22Rv1 (cell line): ENCODE measurements around the gene MCHR1.

Source experiments
- H3K27ac ChIP-seq: fragments of 450-650 bp; 2 replicates; pipeline ENCODE4 v1.5.1; 2017
- ZFX ChIP-seq: fragments of 450-650 bp; IDR thresholded peaks from 2 replicates; pipeline ENCODE4 v1.6.1; 2017; ENCODE audit warnings: antibody characterized with exemption, borderline replicate concordance
- TF ChIP-seq, protein P1 (sequence below): fragments of 450-650 bp; IDR thresholded peaks from 2 replicates; pipeline ENCODE4 v1.5.1; 2017; ENCODE audit warnings: mild to moderate bottlenecking

The MCHR1 gene, protein sequence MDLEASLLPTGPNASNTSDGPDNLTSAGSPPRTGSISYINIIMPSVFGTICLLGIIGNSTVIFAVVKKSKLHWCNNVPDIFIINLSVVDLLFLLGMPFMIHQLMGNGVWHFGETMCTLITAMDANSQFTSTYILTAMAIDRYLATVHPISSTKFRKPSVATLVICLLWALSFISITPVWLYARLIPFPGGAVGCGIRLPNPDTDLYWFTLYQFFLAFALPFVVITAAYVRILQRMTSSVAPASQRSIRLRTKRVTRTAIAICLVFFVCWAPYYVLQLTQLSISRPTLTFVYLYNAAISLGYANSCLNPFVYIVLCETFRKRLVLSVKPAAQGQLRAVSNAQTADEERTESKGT

DNA sequence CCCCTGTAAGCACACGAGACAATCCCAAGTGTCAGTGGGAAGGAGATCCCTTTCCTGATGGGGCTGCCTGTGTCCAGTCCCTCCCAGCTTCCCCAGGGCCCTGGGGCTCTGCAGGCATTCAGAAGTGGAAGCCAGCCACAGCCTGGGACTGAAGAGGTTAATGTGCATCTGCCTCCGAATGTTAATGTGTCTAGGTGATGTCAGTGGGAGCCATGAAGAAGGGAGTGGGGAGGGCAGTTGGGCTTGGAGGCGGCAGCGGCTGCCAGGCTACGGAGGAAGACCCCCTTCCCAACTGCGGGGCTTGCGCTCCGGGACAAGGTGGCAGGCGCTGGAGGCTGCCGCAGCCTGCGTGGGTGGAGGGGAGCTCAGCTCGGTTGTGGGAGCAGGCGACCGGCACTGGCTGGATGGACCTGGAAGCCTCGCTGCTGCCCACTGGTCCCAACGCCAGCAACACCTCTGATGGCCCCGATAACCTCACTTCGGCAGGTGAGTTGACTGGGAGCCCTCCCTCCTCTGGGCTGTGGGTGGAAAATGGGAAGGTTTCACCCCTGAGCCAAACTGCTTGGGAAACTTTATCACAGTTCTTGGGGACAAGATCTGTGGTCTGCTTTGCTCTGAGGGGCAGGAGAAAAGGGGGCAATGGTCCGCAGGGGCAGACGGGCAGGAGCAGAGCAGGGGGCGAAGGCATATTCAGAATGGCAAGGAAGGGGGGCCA is at the start of gene MCHR1:
Gene MCHR1 (plus strand): TSS at position 236 of the 715 bp plus-strand sequence. CDS start 169 bp downstream, at position 405.
- TF ChIP-seq, protein P1, sequence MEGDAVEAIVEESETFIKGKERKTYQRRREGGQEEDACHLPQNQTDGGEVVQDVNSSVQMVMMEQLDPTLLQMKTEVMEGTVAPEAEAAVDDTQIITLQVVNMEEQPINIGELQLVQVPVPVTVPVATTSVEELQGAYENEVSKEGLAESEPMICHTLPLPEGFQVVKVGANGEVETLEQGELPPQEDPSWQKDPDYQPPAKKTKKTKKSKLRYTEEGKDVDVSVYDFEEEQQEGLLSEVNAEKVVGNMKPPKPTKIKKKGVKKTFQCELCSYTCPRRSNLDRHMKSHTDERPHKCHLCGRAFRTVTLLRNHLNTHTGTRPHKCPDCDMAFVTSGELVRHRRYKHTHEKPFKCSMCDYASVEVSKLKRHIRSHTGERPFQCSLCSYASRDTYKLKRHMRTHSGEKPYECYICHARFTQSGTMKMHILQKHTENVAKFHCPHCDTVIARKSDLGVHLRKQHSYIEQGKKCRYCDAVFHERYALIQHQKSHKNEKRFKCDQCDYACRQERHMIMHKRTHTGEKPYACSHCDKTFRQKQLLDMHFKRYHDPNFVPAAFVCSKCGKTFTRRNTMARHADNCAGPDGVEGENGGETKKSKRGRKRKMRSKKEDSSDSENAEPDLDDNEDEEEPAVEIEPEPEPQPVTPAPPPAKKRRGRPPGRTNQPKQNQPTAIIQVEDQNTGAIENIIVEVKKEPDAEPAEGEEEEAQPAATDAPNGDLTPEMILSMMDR = no peak
- no peak for TF ChIP-seq ZFX
- no peak within 1 kb of the TSS for H3K27ac ChIP-seq

DNA sequence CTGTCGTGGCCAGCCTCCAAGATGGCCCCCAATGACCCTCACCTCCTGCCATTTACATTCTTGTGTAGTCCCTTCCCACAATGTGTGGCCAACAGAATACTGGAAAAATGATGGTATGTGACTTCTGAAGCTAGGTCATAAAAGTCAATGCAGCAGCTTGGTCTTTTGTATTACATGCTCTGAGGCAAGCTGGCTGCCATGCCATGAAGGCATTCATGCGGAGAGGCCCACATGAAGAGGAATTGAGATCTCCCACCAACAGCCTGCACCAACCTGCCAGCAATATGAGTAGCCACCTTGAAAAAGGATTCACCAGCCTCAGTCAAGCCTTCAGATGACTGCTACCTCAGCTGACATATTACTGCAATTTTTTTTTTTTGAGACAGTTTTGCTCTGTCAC is 47.4 kb upstream of the MCHR1 start:
- no peak overlapping the region for H3K27ac ChIP-seq
- TF ChIP-seq, protein P1 = no peak
- no peak for TF ChIP-seq ZFX

DNA sequence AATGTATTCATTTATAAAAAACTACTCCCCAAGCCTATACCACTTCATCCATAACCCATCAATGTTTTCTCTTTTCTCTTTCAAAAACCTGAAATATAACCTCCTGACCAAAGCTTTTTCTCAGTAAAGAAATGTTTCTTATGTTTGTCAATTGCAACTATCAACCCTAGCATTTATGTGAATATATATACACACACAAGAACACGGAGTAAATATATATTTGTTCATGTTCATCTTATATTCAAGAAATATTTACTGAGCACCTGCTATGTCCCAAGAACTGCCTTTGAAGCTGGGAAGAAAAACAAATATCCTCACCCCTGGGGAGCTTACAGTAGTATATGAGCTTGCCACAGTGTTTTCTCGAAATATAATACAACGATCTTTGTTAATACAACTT is 46.2 kb upstream of the MCHR1 start:
- TF ChIP-seq ZFX = no peak
- TF ChIP-seq, protein P1 = no peak
- no peak overlapping the region for H3K27ac ChIP-seq

DNA sequence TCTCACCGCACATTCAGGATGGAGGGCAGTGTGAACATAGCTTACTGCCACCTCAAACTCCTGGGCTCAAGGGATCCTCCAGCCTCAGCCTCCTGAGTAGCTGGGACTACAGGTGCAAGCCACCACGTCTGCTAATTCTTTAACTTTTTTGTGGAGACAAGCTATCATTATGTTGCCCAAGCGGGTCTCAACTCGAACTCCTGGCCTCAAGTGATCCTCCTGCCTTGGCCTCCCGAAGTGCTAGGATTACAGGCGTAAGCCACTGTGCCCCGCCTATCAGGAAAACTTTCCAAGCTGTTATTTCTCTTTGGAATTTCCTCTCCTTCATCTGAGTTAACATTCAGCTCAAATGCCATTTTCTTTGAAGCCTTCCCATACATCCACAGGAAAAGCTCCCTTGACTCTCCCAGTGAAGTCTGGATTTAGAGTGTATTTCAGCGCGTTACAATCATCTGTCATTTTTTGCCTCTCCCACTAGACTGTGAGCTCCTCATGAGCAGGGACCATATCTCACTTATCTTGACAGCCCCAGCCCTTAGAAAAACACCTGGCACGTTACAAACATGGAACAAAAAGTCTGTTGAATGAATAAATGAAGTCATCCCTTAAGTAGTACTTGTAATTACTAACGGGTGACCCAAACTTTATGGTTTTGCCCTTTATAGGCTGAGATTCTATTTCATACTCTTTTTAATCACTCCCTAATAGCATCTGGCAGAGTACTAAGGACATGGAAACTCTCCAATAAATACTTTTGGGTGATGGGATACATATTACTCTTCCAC is 45.0 kb upstream of the MCHR1 start:
- TF ChIP-seq ZFX = no peak
- TF ChIP-seq, protein P1 = no peak
- H3K27ac ChIP-seq = no peak overlapping the region

DNA sequence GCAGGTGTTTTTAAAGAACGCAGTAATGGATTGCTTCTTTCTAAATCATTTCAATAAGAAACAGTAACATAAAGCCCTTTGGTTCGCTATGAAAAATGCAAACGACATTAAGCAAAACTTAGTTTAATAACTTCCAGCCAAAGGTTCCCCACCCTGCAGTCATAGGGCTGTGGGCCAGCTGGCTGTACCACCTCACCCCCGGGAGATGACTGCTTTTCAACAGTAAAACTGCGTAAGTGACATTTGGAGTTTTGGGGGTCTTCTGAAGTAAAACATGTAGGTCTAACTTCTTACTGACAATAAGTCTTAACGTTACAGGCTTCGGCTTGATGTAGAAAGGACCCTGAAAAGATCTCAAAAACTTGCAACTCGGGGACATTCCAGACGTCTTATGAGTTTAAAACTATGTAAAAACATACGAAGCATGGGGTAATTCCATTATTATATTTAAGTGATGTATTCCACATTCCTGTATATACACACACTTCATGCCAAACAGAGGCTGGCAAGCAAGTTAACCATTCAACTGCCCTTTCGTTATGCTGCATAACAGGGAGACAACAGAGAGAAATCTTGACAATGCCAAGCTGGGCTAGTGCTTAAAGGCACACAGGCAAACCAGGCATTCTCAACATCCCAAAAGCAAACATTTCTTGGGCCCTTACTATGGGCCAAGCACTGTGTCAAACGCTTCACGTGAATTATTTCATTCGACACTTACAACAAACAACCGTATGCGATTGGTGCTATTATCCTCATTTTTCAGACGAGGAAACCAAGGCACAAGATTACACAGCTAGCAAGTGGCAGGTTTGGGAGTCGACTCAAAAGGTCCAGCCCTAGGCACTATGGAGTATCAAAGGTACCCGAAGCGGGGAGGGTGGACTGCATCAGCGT is 44.0 kb upstream of the MCHR1 start:
- H3K27ac ChIP-seq = peak overlapping the region; percentile 64
- TF ChIP-seq, protein P1 = no peak
- TF ChIP-seq ZFX = no peak

DNA sequence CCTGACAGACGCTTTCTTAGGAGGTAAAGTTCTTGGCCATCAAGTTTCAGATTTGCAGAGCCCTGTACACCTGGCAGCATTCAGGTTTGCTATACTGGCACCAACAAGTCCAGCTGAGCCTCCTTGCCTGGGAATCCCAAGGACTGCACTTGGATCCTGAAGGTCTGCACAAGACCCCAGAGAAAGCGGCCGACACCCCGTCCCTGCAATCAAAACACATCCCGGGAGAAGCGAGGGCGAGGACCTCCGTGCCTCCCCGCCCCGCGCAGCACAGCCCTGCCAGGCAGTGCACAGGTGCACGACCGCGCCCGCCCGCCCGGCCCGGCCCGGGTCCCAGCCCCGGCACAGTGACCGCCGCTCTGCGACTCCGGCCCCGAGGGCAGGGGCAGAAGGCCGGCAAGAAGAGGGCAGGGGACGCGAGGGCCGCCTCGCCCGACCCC is 43.3 kb upstream of the MCHR1 start:
- H3K27ac ChIP-seq = peak overlapping the region; percentile 64
- TF ChIP-seq, protein P1 = no peak
- no peak for TF ChIP-seq ZFX
